NCI-H1930 (cell line): ENCODE results near the gene CLEC16A.
"Not testable (repeated sequence)": the region's sequence is repeated elsewhere in the genome, so short reads cannot be mapped to it uniquely, and the experiment has no call there.

Experiments used
- DNase-seq, 2 experiments: peaks; one replicate each; lab custom pipeline; 2025; lab: John Stamatoyannopoulos, UW

CLEC16A gene

DNA sequence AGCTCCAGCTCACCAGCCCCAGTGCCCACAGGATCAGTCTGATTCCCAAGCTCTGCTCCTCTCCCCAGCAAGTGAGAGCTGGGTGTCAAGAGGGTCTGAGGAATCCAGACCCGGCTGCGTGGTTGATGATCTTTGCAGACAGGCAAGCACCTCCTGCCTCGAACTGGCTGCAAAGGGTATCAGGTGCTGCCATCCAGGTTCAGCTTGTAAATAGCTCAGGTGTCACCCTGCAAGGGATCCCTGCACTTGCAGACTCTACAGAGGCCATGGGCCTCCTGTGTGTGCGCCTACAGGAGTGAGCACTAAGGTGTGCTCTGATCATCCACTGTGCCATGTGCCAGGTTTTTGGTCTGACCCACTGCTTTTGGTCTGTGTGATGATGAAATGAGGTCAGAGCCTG is 18.3 kb upstream of the CLEC16A start:
- DNase-seq: no peak

DNA sequence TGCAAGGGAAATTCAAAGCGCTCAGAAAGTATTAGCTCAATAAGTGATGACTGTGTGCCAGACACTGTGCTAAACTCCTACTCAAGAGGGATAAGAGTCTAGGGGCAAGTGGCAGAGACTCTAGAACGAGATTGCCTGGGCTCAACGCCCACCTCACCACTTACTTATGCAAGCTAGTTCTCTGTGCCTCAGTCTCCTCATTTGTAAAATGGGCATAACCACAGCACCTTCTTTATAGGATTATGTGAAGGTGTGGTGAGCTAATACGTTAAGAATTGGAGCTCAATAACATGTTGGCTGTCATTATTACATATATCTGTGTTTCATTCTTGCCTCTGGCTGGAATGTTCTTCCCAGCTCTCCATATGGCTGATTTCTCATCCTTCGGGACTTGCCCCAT is 17.5 kb upstream of the CLEC16A start:
- DNase-seq: no peak

DNA sequence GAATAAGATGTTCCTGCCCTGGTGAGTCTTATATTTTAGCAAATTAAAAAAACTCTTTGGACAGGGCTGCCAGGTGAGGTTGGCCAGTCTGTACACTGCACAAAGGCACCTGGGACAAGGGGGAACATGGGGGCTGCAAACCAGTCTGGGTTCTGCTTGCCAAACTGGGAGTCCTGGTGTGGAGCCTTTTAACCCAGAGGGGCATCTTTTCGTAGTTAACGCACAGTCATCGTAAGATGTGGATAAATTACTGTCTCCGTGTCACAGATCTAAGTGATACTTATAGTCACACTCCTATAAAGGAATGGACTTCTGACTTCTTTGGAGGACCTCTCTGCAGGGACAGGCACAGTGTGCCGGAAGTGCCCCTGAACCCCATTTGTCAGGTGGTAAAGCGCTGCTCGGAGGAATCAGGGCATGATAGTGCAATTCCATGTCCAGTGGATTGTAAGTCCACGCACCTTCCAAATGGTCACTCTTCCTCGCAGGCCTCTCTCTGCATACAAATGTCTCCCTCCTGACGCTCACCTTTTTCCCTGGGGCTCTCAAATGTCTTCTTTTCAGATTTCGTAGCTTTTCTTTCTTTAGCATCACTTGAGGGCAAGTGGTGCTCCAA is 16.8 kb upstream of the CLEC16A start:
- DNase-seq: no peak

DNA sequence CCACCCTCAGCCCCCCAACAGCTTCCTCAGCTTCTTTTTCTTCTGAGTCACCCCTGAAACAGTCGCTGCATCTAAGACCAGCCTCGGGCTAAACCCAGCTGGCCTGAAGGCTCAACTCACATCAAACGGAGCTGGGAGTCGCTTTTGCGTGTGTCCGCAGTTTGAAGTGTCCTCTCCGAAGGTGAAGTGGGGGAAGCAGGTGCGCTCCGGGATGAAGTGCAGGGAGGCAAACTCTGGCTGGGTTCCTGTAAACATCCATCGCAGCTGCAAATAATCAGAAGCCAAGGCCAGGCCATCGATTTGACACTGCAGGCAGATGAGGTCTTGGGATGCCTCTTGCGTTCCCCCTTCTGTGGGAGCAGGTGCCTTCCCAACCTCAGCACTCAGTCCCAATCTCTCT is 15.3 kb upstream of the CLEC16A start:
- not testable (repeated sequence) for DNase-seq

DNA sequence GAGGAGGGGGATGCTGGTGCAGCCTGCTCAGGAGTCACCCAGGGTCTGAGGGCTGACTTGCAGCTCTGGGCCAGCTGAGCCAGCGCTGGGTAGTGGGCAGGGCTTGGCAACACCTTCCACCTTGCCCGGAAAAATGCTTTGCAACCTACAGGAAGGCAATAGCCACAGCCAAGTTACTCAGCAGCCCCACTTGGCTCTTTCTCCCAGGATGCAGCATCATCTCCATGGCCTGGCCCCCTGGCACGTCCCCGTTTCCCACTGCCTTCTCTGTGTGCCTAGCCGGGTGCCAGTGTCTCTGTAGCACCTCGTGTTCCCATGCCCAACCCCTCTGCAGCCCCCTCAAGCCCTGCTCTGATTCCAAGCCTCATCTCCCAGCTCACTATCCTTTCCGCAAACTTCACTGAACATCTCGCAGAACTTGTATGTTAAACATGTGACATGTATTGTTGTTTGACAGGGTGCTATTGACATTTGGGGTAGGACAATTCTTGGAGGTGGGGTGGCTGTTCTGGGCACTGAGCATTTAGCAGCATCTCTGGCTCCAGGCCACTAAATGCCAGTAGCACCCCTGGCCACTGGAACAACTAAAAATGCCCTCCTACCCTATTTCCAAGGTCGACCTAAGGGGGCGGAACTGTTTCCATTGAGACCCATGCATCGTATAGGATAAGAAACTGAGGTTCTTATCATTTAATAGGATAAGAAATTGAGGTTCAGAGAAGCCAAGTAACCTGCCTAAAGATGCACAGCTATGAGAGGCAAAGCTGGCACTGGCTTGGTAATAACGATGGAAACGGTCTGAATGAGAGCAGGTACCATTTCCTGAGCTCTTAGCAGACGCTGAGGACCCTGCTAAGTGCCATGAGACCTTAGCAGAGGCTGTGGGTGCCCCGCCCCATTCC is 14.3 kb upstream of the CLEC16A start:
- DNase-seq: no peak

DNA sequence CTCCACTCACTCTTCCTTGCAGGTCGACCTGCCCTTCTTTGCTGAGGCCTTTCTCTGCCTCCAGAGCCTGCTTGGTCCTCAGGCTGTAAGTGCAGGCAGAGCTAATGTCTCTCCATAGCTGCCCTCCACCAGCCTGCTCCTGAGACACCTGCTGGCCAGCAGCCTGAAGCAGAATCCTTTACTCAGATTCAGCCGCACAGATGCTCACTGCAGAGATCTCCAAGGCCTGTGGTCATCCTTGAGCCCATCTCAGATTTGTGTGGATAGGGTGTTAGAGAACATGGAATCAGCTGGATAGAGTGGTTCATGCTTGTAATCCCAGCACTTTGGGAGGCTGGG is 13.6 kb upstream of the CLEC16A start:
- DNase-seq: no peak

DNA sequence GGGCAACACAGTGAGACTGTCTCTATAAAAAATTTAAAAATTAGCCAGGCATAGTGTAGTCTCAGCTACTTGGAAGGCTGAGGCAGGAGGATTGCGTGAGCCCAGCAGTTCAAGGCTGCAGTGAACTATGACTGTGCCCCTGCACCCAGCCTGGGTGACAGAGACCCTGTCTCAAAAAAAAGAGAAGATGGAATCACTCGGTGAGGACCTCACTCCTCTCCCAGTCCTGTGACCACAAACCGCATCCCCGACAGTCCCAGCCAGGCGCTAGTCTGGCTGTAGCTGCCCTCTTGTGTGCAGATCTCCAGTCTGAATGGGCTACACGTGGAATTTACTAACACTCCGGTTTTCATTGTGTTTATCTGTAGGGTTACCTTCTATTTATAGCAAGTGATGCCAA is 13.2 kb upstream of the CLEC16A start:
- DNase-seq: no peak

DNA sequence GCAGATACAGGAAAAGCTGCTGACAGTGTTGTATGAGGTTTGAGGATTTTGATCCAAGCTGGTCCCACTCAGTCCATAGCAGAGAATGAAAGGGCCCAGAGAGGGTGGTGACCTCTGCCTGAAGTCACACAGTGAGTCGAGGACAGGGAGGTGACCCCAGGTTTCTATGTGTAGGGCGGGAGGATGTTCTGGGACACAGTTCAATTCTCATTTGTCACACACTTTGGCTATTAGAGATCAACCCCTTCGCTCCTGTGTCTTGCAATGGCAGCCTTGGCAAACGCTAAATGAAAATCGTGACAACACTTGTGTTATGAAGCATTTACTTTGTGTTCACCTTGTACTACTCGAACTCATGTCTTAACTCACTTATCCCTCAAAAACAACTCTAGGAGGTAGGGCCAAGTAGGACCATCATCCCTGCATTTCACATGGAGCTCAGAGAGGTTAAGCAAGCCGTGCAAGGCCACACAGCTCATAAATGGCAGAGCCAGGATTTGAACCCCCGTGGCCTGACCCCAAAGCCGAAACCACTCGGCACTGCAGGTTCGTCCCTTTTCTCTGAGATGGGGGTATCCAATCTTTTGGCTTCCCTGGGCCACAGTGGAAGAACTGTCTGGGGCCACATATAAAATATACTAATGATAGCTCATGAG is 12.3 kb upstream of the CLEC16A start:
- DNase-seq: no peak

DNA sequence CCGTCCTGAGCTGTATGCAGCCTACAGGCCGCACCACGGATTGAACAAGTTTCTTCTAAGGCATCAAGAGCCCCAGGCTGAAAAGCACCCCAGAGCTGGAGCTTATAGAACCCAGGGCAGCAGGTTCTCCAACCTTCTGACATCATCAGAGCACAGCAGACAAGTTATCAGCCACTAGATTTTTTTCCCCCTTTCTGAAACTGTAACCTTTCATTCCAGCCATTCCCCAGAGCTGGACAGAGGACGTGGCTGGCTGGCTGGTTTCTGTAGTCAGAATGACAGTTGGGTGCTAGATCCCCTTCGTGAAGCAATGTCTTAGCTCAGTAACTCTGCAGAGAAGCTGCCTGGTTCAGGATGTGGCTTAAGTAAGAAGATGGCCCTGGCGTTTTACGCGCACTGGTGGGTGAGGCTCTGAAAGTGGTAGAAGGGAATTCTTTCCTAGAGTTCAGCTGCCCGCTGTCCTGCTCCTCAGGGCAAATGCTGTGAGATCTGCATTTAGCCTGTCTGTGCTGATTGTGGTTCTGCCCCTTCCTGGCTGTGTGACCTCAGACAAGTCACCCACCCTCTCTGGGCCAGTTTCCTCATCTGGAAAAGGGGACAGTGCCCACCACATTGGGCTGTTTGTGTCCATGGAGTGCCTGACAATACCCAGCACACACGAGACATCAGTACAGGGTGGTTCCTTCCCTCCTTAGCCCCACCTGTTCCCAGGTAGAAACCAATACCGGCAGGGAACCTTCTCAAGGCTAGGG is 11.2 kb upstream of the CLEC16A start:
- no peak for DNase-seq

DNA sequence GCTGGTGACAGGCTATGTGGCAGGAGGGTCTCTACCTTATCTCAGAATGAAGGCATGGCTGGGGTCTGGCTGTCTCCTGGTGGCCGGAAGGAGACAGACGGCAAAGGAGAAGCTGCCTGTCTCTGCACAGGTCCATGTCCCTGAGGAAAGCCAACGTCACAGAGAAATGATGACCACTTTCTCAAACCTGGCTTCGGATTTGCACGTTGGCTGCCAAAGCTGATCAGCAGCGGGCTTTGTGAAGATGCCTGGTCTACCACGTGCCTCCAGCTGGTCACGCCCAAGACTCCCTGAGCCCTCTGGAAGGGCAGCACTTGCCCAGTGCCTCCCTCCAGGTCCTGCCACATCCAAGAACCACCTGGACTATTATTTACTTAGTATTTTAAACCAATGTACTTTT is 10.5 kb upstream of the CLEC16A start:
- no peak for DNase-seq

DNA sequence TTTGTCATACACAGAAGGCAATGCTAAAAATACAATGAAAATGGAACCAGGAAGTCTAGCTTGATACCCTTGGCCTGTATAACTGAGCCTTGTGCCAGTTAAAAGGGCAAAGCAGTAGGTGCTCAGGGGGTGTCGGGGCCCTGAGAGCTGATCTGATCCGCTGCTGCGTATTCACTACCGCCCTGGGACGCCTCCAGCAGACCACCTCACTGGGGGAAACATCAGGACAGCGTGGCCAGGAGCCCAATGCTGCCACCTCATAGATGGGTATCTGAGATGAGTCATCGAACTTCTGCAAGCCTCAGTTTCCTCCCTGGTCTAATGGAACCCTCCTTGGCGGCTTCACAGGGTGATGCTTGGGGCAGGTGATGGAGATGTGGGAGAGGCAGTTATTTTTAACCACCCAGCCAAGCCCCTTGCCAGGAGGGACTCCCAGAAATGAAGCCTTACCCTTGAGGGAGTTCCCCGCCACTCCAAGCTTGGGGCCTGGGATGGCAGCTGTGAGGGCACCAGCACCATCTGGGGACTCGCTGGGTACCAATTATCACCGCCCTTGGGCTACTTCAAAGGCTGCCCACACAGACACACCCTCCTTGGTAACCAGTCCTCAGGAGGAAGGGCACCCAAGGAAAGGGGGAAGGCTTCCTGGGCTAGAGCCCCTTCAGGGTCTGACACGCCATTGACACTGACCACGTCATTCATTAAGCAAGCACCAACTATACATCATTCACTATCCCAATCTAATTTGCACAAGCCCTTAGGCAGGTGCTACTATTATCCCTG is 9.8 kb upstream of the CLEC16A start:
- DNase-seq: no peak

DNA sequence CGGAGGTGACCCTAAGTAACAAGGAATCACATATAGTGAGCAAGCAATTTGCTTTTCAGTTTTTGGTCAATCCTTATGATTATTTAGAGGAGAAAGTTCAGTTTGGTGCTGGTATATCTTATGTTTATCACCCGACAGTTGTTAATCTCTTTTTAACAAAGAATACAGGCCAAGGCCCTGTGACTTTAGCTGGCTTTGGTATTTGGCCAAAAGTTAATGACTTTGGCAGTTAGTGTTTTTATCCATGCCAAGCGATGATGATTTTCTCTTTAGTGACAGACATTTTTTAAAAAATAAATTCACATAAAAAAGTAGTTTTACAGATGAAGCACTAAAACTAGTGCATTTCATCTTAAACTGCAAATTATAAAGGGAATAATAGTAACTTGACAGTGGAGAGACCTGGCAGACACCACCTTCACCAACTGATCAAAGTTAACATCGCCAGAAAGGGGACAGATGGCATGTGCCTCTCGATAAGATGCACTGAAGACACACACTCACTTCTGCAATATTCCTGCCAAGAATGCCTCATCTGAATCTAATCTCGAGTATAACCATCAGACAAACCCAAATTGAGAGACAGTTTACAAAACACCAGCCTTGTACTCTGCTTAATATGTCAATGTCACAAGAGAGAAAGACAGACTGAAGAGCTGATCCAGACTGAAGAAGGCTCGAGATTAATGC is 9.0 kb upstream of the CLEC16A start:
- DNase-seq: no peak

DNA sequence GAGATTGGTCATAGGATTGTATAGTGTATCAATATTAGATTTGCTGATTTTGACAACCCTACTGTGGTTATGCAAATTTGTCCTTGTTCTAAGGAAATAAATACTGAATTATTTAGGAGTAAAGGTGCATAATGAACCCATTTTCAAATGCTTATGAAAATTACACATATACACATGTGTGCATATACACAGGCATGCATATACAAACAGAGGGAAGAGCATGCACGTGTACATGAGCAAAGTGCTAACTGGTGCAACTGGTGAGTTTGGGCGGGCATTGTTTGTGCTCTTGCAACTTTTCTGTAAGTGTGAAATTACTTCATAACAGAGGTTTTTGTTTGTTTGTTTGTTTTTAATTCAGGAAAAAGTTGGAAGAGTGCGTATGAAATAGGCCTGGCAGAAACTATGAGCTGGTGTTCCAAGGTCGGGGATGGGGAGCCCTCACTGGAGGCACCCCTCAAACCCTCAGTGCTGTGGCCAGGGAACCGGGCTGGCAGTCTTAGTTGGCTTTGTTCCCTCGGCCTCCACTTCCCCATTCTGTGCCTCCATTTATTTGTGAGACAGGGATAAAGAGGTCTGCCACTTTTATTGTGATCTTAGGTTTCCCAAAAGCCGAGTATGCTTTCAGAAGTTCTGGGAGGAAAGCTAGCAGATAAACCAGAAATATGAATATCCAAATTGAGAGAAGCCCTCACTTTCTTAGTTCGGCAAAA is 7.9 kb upstream of the CLEC16A start:
- no peak for DNase-seq

DNA sequence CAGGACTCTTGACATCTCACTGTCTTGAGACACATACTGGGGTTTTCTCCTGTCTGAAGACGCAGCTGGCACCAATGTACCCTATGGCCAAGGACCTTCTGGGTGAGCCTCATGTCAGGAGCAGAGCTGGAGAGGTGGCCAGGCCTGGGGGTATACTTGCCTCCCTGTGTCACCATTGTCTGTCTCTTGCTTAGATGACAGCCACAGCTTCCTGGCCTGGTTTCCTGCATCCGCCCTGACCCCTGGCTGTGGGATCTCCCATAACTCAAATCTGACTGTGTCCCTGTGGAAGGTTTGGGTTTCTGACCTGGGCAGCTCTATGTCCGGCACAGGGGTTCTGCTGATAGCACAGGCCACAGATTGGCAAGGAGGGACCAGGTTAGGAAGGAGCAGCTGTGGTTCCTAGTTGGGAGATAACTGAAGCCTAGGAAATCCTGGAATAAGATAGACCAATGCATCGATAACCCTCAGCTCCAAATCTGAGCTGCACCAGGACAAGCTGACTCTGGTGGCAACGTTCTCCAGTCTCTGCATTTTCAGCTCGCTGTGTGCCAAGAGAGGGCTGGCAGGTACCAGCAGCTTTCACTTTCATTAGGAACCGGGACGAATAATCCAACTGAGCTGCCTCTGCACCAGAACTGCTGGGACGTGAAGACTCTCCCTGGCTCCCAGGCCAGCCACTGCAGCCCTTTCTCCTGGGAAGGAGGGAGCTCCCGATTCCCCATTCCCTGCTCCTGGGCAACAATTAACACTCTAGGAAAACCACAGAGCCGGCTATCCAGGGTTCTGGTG is 7.1 kb upstream of the CLEC16A start:
- no peak for DNase-seq

DNA sequence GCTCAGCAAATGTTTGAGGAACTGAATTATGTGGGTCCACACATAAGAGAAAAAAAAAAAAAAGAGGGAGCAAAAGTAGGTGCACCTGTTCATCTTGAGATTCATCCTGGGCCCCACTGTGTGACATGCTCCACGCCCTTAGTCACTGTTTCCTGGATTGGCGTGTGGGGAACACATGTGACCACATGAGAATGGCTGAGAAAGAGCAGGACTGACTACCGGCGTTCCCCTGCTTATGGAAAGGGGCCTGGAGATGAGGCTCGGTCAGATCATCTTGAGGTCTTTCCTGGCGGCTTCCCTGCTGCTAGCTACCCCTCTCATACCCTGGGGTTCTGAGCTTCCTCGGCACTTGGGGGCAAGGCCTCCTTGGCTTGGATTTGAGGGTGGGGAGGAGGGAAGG is 6.0 kb upstream of the CLEC16A start:
- no peak for DNase-seq

DNA sequence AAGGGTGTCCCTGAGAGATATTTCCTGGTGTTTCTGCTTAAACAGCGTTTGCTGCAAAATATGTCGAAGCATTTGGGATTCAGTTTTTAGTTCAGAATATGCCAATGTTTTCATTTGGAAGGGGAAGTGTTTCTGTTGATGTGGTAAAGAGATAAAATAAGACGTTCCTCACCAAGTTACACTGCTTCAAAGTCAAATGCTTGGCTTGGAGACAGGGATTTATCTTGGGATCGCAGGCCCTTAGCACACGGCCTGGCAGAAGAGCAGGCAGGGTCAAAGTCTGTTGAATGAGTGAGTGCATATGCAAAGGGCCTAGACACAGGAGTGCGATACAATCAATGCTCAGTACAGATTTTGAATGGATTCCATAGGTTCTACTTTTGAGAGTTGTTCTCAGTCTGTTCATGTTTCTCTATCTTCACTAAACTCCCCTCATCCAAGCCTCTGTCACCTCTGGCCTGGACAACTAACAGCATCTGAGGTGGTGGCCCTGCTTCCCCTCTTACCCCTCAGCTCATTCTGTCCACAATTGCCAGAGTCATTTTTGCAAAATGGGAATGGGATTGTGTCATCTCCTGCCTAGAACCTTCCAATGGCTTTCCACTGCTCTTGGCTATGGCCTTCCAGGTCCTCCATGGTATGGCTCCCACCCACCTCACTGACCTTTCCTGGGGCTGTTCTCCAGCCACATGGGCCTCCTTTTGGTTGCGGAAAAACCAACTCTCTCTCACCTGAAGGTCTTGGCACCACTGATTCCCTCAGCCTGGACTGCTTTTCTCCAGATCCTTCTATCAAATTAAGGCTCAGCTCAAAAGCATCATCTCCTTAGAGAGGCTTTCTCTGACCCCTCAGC is 5.3 kb upstream of the CLEC16A start:
- DNase-seq: no peak

DNA sequence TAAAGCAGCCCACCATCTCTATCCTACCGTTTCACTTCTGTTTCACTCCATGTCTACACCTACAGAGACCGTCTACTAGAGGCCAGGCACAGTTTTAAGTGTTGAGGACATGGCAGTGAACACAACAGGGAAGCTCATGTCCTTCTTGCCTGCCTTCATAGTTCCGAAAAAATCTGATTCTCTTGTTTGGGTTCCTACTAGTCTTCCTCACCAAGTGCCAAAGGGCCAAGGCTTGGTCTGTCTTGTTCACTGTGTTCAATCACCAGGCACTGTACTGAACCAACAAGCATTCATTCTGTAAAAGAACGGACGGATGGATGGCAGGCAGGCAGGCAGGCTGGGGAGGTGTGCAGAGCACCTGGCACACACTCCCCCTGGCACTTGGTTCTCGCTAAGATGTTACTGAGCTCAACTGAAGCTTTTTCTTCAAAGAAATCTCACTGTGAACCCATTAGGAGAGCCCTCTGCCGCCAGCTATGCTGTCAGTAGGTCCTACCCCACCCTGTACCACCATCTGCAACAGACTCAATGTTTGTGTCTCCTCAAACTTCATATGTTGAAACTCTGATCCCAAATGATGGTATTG is 4.6 kb upstream of the CLEC16A start:
- DNase-seq: no peak

DNA sequence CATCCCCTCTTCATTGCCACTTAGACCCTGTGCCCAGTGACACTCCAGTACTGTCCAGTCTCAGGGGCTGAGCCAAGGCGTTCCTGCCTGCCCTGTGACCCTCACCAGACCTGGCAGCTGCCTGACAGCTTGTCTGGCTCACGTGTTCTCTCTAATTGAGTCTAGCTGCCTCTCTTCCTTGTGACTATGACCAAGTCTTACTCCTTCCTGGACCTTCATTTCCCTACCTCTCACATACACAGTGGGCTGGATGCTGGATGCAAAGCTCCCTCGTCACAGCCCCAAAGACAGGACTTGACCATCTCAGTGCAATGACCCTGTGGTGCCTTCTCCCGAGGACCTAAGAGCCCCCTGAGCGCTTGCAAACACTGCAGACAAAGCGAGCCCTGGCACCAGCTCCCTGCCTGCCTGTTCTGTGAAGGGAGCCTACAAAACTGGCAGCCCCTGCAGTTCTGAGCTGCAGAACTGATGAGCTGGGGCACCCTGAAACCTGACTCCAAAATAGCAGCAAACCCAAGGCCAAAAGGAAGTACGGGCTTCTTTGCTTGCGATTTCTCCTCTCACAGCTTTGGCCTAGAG is 3.8 kb upstream of the CLEC16A start:
- DNase-seq: no peak
